Neural cell (in vitro differentiated cells): ENCODE measurements around the gene HNRNPA2B1. TPM values are rescaled to one million over a fixed set of nuclear protein-coding genes. Genes with fewer than 3 reads are reported as not detected.

Experiments
- H2AFZ ChIP-seq: fragments of 200-600, 300-800 bp; sonication (generic), shearing (Covaris generic); 2 replicates; pipeline ENCODE4 v1.6.0; 2014; ENCODE audit warnings: low read depth, mild to moderate bottlenecking, antibody characterized with exemption, low read length, moderate library complexity
- H3F3A ChIP-seq: fragments of 200-600 bp; shearing (Covaris generic); 2 replicates; pipeline ENCODE4 v1.6.1; 2016; ENCODE audit warnings: mild to moderate bottlenecking, moderate library complexity, mixed read lengths, antibody characterized with exemption, low read length; ENCODE audit not compliant: insufficient read depth, poor library complexity, severe bottlenecking
- H3K27ac ChIP-seq: fragments of 200-600, 300-800 bp; sonication (generic), shearing (Covaris generic); 2 replicates; pipeline ENCODE4 v1.5.1; 2014; ENCODE audit warnings: mild to moderate bottlenecking, low read length, moderate library complexity
- H3K27me3 ChIP-seq: fragments of 300-800, 200-600 bp; sonication (generic), shearing (Covaris generic); 2 replicates; pipeline ENCODE4 v1.6.0; 2014; ENCODE audit warnings: mild to moderate bottlenecking, low read depth, low read length, moderate library complexity; ENCODE audit not compliant: insufficient read depth
- H3K36me3 ChIP-seq: fragments of 300-800, 200-600 bp; sonication (generic), shearing (Covaris generic); 2 replicates; pipeline ENCODE4 v1.5.1; 2014; ENCODE audit warnings: mild to moderate bottlenecking, antibody characterized with exemption, low read length, moderate library complexity; ENCODE audit not compliant: insufficient read depth
- H3K4me2 ChIP-seq: fragments of 300-800, 200-600 bp; sonication (generic), shearing (Covaris generic); 2 replicates; pipeline ENCODE4 v1.6.0; 2014; ENCODE audit warnings: mild to moderate bottlenecking, low read length
- H3K4me3 ChIP-seq: fragments of 300-800, 200-600 bp; sonication (generic), shearing (Covaris generic); 2 replicates; pipeline ENCODE4 v1.5.1; 2014; ENCODE audit warnings: mild to moderate bottlenecking, low read length, moderate library complexity
- H3K79me2 ChIP-seq: fragments of 200-600 bp; shearing (Covaris generic); replicated peaks from 2 replicates; pipeline ENCODE4 v1.6.0; 2014; ENCODE audit warnings: mild to moderate bottlenecking, low read length, moderate library complexity; ENCODE audit not compliant: insufficient read depth
- H3K9ac ChIP-seq: fragments of 300-800, 200-600 bp; sonication (generic), shearing (Covaris generic); 2 replicates; pipeline ENCODE4 v1.6.1; 2016; ENCODE audit warnings: mild to moderate bottlenecking, low read length, mixed read lengths
- H3K9me2 ChIP-seq: fragments of 200-600 bp; shearing (Covaris generic); 2 replicates; pipeline ENCODE4 v1.6.1; 2016; ENCODE audit warnings: mild to moderate bottlenecking, low read length, mixed read lengths; ENCODE audit not compliant: insufficient read depth
- H3K9me3 ChIP-seq: fragments of 200-600, 300-800 bp; sonication (generic), shearing (Covaris generic); 2 replicates; pipeline ENCODE4 v1.6.1; 2016; ENCODE audit warnings: mild to moderate bottlenecking, mixed run types, low read length, moderate library complexity, mixed read lengths
- H4K20me1 ChIP-seq: fragments of 200-600 bp; shearing (Covaris generic); 2 replicates; pipeline ENCODE4 v1.6.1; 2016; ENCODE audit warnings: mild to moderate bottlenecking, mixed run types; ENCODE audit not compliant: insufficient read depth
- EP300 ChIP-seq: fragments of 450-650 bp; conservative IDR thresholded peaks from 2 replicates; pipeline ENCODE4 v1.6.1; 2014; ENCODE audit warnings: antibody characterized with exemption, mild to moderate bottlenecking, moderate library complexity; ENCODE audit not compliant: poor library complexity, severe bottlenecking
- EZH2 ChIP-seq: fragments of 200-600, 300-800 bp; shearing (Covaris generic), sonication (generic); IDR thresholded peaks from 2 replicates; pipeline ENCODE4 v1.6.1; 2014; ENCODE audit warnings: antibody characterized with exemption, low read length, borderline replicate concordance, mild to moderate bottlenecking; ENCODE audit not compliant: insufficient read depth, poor library complexity, severe bottlenecking
- MXI1 ChIP-seq: fragments of 450-650 bp; conservative IDR thresholded peaks from 2 replicates; pipeline ENCODE4 v1.6.1; 2014; ENCODE audit warnings: antibody characterized with exemption, mild to moderate bottlenecking; ENCODE audit not compliant: poor library complexity, severe bottlenecking
- POLR2AphosphoS5 ChIP-seq: IDR thresholded peaks from 2 replicates; pipeline ENCODE4 v1.6.1; 2012
- RAD21 ChIP-seq: fragments of 450-650 bp; conservative IDR thresholded peaks from 2 replicates; pipeline ENCODE4 v1.6.1; 2014; ENCODE audit warnings: antibody characterized with exemption, mild to moderate bottlenecking, moderate library complexity
- SMC3 ChIP-seq: fragments of 450-650 bp; conservative IDR thresholded peaks from 2 replicates; pipeline ENCODE4 v1.6.1; 2014; ENCODE audit warnings: antibody characterized with exemption, mild to moderate bottlenecking, moderate library complexity; ENCODE audit not compliant: poor library complexity
- TAF1 ChIP-seq: IDR thresholded peaks from 2 replicates; pipeline ENCODE4 v1.6.1; 2012; ENCODE audit warnings: low read depth
- polyA plus RNA-seq: library from polyadenylated mRNA; depleted of rRNA; stranded (reverse); fragments of >200 nt; gene quantifications from 2 replicates; pipeline ENCODE4 v1.2.3, GENCODE V29; 2014
- TF ChIP-seq, protein P1 (sequence below): IDR thresholded peaks from 2 replicates; pipeline ENCODE4 v1.6.1; 2012; ENCODE audit warnings: borderline replicate concordance
- TF ChIP-seq, protein P2 (sequence below): fragments of 450-650 bp; IDR thresholded peaks from 2 replicates; pipeline ENCODE4 v1.5.1; 2014; ENCODE audit warnings: antibody characterized with exemption, mild to moderate bottlenecking, moderate library complexity; ENCODE audit not compliant: poor library complexity, severe bottlenecking

Gene HNRNPA2B1
- polyA plus RNA-seq, 1 donor from 2014 or later = 419 TPM

- TF ChIP-seq SMC3 (no peak), EP300 (no peak), POLR2AphosphoS5 (no peak), RAD21 (no peak), TAF1 (no peak), MXI1 (no peak), EZH2 (no peak)
- TF ChIP-seq, protein P1, sequence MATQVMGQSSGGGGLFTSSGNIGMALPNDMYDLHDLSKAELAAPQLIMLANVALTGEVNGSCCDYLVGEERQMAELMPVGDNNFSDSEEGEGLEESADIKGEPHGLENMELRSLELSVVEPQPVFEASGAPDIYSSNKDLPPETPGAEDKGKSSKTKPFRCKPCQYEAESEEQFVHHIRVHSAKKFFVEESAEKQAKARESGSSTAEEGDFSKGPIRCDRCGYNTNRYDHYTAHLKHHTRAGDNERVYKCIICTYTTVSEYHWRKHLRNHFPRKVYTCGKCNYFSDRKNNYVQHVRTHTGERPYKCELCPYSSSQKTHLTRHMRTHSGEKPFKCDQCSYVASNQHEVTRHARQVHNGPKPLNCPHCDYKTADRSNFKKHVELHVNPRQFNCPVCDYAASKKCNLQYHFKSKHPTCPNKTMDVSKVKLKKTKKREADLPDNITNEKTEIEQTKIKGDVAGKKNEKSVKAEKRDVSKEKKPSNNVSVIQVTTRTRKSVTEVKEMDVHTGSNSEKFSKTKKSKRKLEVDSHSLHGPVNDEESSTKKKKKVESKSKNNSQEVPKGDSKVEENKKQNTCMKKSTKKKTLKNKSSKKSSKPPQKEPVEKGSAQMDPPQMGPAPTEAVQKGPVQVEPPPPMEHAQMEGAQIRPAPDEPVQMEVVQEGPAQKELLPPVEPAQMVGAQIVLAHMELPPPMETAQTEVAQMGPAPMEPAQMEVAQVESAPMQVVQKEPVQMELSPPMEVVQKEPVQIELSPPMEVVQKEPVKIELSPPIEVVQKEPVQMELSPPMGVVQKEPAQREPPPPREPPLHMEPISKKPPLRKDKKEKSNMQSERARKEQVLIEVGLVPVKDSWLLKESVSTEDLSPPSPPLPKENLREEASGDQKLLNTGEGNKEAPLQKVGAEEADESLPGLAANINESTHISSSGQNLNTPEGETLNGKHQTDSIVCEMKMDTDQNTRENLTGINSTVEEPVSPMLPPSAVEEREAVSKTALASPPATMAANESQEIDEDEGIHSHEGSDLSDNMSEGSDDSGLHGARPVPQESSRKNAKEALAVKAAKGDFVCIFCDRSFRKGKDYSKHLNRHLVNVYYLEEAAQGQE = no peak
- TF ChIP-seq, protein P2, sequence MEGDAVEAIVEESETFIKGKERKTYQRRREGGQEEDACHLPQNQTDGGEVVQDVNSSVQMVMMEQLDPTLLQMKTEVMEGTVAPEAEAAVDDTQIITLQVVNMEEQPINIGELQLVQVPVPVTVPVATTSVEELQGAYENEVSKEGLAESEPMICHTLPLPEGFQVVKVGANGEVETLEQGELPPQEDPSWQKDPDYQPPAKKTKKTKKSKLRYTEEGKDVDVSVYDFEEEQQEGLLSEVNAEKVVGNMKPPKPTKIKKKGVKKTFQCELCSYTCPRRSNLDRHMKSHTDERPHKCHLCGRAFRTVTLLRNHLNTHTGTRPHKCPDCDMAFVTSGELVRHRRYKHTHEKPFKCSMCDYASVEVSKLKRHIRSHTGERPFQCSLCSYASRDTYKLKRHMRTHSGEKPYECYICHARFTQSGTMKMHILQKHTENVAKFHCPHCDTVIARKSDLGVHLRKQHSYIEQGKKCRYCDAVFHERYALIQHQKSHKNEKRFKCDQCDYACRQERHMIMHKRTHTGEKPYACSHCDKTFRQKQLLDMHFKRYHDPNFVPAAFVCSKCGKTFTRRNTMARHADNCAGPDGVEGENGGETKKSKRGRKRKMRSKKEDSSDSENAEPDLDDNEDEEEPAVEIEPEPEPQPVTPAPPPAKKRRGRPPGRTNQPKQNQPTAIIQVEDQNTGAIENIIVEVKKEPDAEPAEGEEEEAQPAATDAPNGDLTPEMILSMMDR = no peak
- H3K79me2 ChIP-seq = peaks cover 62% of the 10 kb centered on the region
- peaks cover 49% of the 10 kb centered on the region for H4K20me1 ChIP-seq
- H3F3A ChIP-seq = no peaks in the 10 kb centered on the region
- H3K4me3 ChIP-seq = no peak overlapping the region
- H3K4me2 ChIP-seq = no peak overlapping the region
- peaks cover 49% of the 10 kb centered on the region for H3K36me3 ChIP-seq
- H3K27me3 ChIP-seq = no peaks in the 10 kb centered on the region
- H3K9ac ChIP-seq = no peak overlapping the region
- H3K9me3 ChIP-seq = no peaks in the 10 kb centered on the region
- H3K9me2 ChIP-seq = peaks cover 3% of the 10 kb centered on the region
- no peak overlapping the region for H3K27ac ChIP-seq
- no peak overlapping the region for H2AFZ ChIP-seq
These were observed 8.0 kb downstream of the HNRNPA2B1 start for GRCh38 chr7:26192485-26193087.

DNA sequence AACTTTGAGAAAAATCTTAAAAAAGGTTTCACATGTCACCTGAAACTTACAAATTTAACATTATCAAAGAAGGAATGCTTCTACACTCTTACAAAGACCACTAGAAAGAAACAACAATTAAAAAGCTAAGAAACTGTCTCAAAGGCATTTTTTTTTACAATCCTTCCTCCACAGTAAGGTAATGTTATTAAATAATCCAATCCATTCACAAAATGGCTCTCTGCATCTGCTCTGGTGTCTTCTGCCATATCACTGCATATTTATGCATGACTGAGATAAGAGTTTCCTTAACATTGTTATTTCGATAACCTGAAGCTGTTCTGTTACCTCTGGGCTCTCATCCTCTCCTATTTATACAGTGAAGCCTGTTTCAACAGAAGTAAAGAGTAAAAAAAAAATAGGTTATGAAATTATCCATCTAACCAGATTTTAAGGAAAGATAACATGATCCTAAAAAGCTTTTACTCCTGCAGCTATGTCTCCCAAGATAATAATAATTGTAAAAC is 8.5 kb downstream of the HNRNPA2B1 start:
- TF ChIP-seq, protein P2 = no peak
- TF ChIP-seq TAF1 (no peak), SMC3 (no peak), EZH2 (no peak), EP300 (no peak), POLR2AphosphoS5 (no peak), MXI1 (no peak), RAD21 (no peak)
- TF ChIP-seq, protein P1 = no peak
- Histone ChIP-seq H3K9me3 (no peaks in the 10 kb centered on the region), H3K9me2 (peaks cover 3% of the 10 kb centered on the region), H2AFZ (no peak overlapping the region), H3K4me3 (no peak overlapping the region), H3K9ac (no peak overlapping the region), H4K20me1 (peaks cover 43% of the 10 kb centered on the region), H3K79me2 (peaks cover 56% of the 10 kb centered on the region), H3F3A (no peaks in the 10 kb centered on the region), H3K27me3 (no peaks in the 10 kb centered on the region), H3K27ac (no peak overlapping the region), H3K36me3 (peaks cover 49% of the 10 kb centered on the region), H3K4me2 (no peak overlapping the region)
